H1 (cell line): Measurements from ENCODE around the gene TMEM269. TPM values are rescaled to one million over a fixed set of nuclear protein-coding genes. Genes with fewer than 3 reads are reported as not detected.

Experiments
- CTCF ChIA-PET: fragments of 300-600 bp; sonication (Branson Sonifier 250); formaldehyde crosslinking; loops from one replicate; lab custom pipeline; 2021; ENCODE audit not compliant: partially characterized antibody; lab: Charles Lee
- POLR2A ChIA-PET: fragments of 300-600 bp; sonication (Branson Sonifier 250); formaldehyde crosslinking; loops from one replicate; lab custom pipeline; 2021; ENCODE audit warnings: inconsistent platforms; ENCODE audit not compliant: partially characterized antibody; lab: Charles Lee
- DNase-seq, 2 experiments: peaks; one replicate each; pipeline versions ENCODE4 v3.0.0 to v3.0.0-alpha.2; 2010 to 2022; ENCODE audit warnings: low spot score in 2 of 2, low read depth in 1 of 2, mixed read lengths in 1 of 2
- FAIRE-seq: peaks from 2 replicates; lab custom pipeline; 2011; peaks lifted over from hg19 to GRCh38; lab: Jason Lieb, UNC
- H2AFZ ChIP-seq: 2 replicates; pipeline ENCODE4 v1.8.1; 2012; ENCODE audit warnings: low read length, inconsistent platforms
- H2AK5ac ChIP-seq: 2 replicates; pipeline ENCODE4 v1.6.1; 2013; ENCODE audit warnings: low read depth, low read length
- H2BK120ac ChIP-seq: replicated peaks from 2 replicates; pipeline ENCODE3; 2013; ENCODE audit warnings: low read depth, low read length, inconsistent platforms
- H2BK12ac ChIP-seq: 2 replicates; pipeline ENCODE4 v1.6.1; 2013; ENCODE audit warnings: low read depth, low read length
- H2BK15ac ChIP-seq: 2 replicates; pipeline ENCODE4 v1.6.1; 2013; ENCODE audit warnings: low read length
- H2BK20ac ChIP-seq: 2 replicates; pipeline ENCODE4 v1.6.1; 2013; ENCODE audit warnings: low read length
- H2BK5ac ChIP-seq: 2 replicates; pipeline ENCODE4 v1.6.1; 2013; ENCODE audit warnings: low read depth, low read length
- H3K14ac ChIP-seq: 2 replicates; pipeline ENCODE4 v1.6.1; 2013; ENCODE audit warnings: inconsistent platforms; ENCODE audit not compliant: insufficient read length
- H3K18ac ChIP-seq: 2 replicates; pipeline ENCODE4 v1.6.1; 2013; ENCODE audit warnings: low read length; ENCODE audit errors: extremely low read depth
- H3K23ac ChIP-seq: 2 replicates; pipeline ENCODE4 v1.6.1; 2013; ENCODE audit warnings: inconsistent platforms; ENCODE audit not compliant: insufficient read length
- H3K23me2 ChIP-seq: 2 replicates; pipeline ENCODE4 v1.6.1; 2013; ENCODE audit warnings: low read depth, low read length
- H3K27ac ChIP-seq: 2 replicates; pipeline ENCODE4 v1.6.1; 2011; ENCODE audit warnings: low read depth, low read length, inconsistent platforms
- H3K27me3 ChIP-seq, 4 experiments: replicated peaks in 1 of 4; 1 replicate in 1 of 4; 2 replicates in 3 of 4; pipeline versions ENCODE4 v1.6.1 to v1.8.1; 2011 to 2013; ENCODE audit warnings: low read length in 3 of 4, mild to moderate bottlenecking in 3 of 4, inconsistent platforms in 2 of 4, mixed read lengths in 2 of 4, moderate library complexity in 1 of 4; ENCODE audit not compliant: control insufficient read depth in 3 of 4, insufficient read depth in 3 of 4; ENCODE audit errors: extremely low read depth in 1 of 4
- H3K36me3 ChIP-seq, 4 experiments: 2 replicates each; pipeline versions ENCODE4 v1.6.1 to v1.8.1; 2011 to 2013; ENCODE audit warnings: mild to moderate bottlenecking in 4 of 4, low read length in 3 of 4, moderate library complexity in 2 of 4, control low read depth in 1 of 4, inconsistent platforms in 1 of 4; ENCODE audit not compliant: insufficient read depth in 4 of 4, control insufficient read depth in 2 of 4
- H3K4ac ChIP-seq: replicated peaks from 2 replicates; pipeline ENCODE3; 2013; ENCODE audit warnings: low read length, low read depth, mixed read lengths, inconsistent platforms; ENCODE audit not compliant: insufficient read length
- H3K4me1 ChIP-seq, 4 experiments: replicated peaks in 1 of 4; 1 replicate in 1 of 4; 2 replicates in 3 of 4; pipeline versions ENCODE4 v1.6.1 to v1.8.1; 2011 to 2013; ENCODE audit warnings: low read length in 3 of 4, inconsistent platforms in 2 of 4, mixed read lengths in 1 of 4; ENCODE audit not compliant: insufficient read depth in 4 of 4, control insufficient read depth in 3 of 4
- H3K4me2 ChIP-seq, 2 experiments: 2 replicates each; pipeline versions ENCODE4 v1.6.1 to v1.8.1; 2011 to 2013; ENCODE audit warnings: low read depth in 2 of 2, low read length in 2 of 2, control low read depth in 1 of 2, inconsistent platforms in 1 of 2, mild to moderate bottlenecking in 1 of 2; ENCODE audit not compliant: insufficient read depth in 1 of 2
- H3K4me3 ChIP-seq, 4 experiments: fragments of 200-600, 300-600 bp in 1 of 4; sonication (generic), shearing (Covaris generic), sonication (Bioruptor Twin) in 1 of 4; 2 replicates each; pipeline versions ENCODE4 v1.5.1 to v1.8.1; 2011 to 2016; ENCODE audit warnings: low read length in 4 of 4, low read depth in 3 of 4, control low read depth in 2 of 4, inconsistent platforms in 2 of 4, mild to moderate bottlenecking in 2 of 4, mixed read lengths in 1 of 4, moderate library complexity in 1 of 4; ENCODE audit not compliant: insufficient read depth in 2 of 4; ENCODE audit errors: extremely low read depth in 1 of 4
- H3K56ac ChIP-seq: replicated peaks from 2 replicates; pipeline ENCODE3; 2013; ENCODE audit warnings: low read depth, mild to moderate bottlenecking, mixed read lengths, low read length, inconsistent platforms; ENCODE audit not compliant: insufficient read length
- H3K79me1 ChIP-seq: 2 replicates; pipeline ENCODE4 v1.6.1; 2013; ENCODE audit warnings: low read depth, low read length, control low read depth
- H3K79me2 ChIP-seq, 2 experiments: 2 replicates each; pipeline versions ENCODE4 v1.6.1 to v1.8.1; 2012 to 2013; ENCODE audit warnings: low read length in 2 of 2, mild to moderate bottlenecking in 2 of 2, inconsistent platforms in 1 of 2; ENCODE audit not compliant: insufficient read depth in 2 of 2, control insufficient read depth in 1 of 2
- H3K9ac ChIP-seq, 4 experiments: replicated peaks in 1 of 4; 1 replicate in 1 of 4; 2 replicates in 3 of 4; pipeline versions ENCODE4 v1.6.1 to v1.8.1; 2011 to 2013; ENCODE audit warnings: low read depth in 3 of 4, low read length in 3 of 4, control low read depth in 2 of 4, mild to moderate bottlenecking in 2 of 4, moderate library complexity in 2 of 4, inconsistent platforms in 1 of 4; ENCODE audit errors: extremely low read depth in 1 of 4
- H3K9me3 ChIP-seq, 2 experiments: 2 replicates each; pipeline versions ENCODE4 v1.6.1 to v1.8.1; 2012 to 2013; ENCODE audit warnings: mild to moderate bottlenecking in 2 of 2, moderate library complexity in 2 of 2, control low read depth in 1 of 2, inconsistent platforms in 1 of 2, low read depth in 1 of 2, low read length in 1 of 2, mixed read lengths in 1 of 2; ENCODE audit not compliant: insufficient read depth in 2 of 2
- H4K20me1 ChIP-seq, 2 experiments: replicated peaks in 1 of 2; 2 replicates each; pipeline versions ENCODE3 to v1.8.1; 2011 to 2013; ENCODE audit warnings: inconsistent platforms in 2 of 2, low read length in 2 of 2, mild to moderate bottlenecking in 1 of 2; ENCODE audit not compliant: insufficient read depth in 2 of 2, control insufficient read depth in 1 of 2
- H4K5ac ChIP-seq: 2 replicates; pipeline ENCODE4 v1.6.1; 2013; ENCODE audit warnings: low read length, low read depth, mixed read lengths, inconsistent platforms; ENCODE audit not compliant: insufficient read length
- H4K8ac ChIP-seq: 2 replicates; pipeline ENCODE4 v1.8.0; 2013; ENCODE audit warnings: mild to moderate bottlenecking, moderate library complexity, low read length, inconsistent platforms; ENCODE audit not compliant: insufficient read depth; ENCODE audit errors: extremely low read depth
- H4K91ac ChIP-seq: replicated peaks from 2 replicates; pipeline ENCODE3; 2013; ENCODE audit warnings: low read length, mixed read lengths, inconsistent platforms; ENCODE audit not compliant: insufficient read length
- BCL11A ChIP-seq, 2 experiments: IDR thresholded peaks; one replicate each; pipeline ENCODE4 v1.6.1; 2011; ENCODE audit warnings: low read depth in 2 of 2, low read length in 2 of 2, mild to moderate bottlenecking in 2 of 2
- BRCA1 ChIP-seq: IDR thresholded peaks from 2 replicates; pipeline ENCODE4 v1.6.1; 2012; ENCODE audit warnings: low read depth, low read length, improper control_type of control experiment
- CBX8 ChIP-seq: fragments of 300-800, 300-1000 bp; sonication (generic); IDR thresholded peaks from 2 replicates; pipeline ENCODE4 v1.7.1; 2016; ENCODE audit warnings: low read depth, low read length, borderline replicate concordance
- FOSL1 ChIP-seq: IDR thresholded peaks from 2 replicates; pipeline ENCODE4 v1.6.1; 2011; ENCODE audit warnings: mild to moderate bottlenecking, low read depth, low read length, moderate library complexity; ENCODE audit not compliant: insufficient read depth
- GTF2F1 ChIP-seq: IDR thresholded peaks from 2 replicates; pipeline ENCODE4 v1.6.1; 2012; ENCODE audit warnings: low read depth, low read length, improper control_type of control experiment, borderline replicate concordance
- MAX ChIP-seq: IDR thresholded peaks from 2 replicates; pipeline ENCODE4 v1.6.1; 2012; ENCODE audit warnings: inconsistent platforms
- POLR2AphosphoS5 ChIP-seq: IDR thresholded peaks from 2 replicates; pipeline ENCODE4 v1.6.1; 2011; ENCODE audit warnings: low read depth, low read length
- RNF2 ChIP-seq: fragments of 200-900, 300-1000 bp; sonication (generic); IDR thresholded peaks from 2 replicates; pipeline ENCODE4 v1.7.1; 2016; ENCODE audit warnings: borderline replicate concordance, low read depth, mild to moderate bottlenecking, antibody characterized with exemption, low read length; ENCODE audit not compliant: poor library complexity, severe bottlenecking; ENCODE audit errors: missing control alignments
- SP1 ChIP-seq: IDR thresholded peaks from 2 replicates; pipeline ENCODE4 v1.6.1; 2011; ENCODE audit warnings: low read depth, low read length
- SP2 ChIP-seq: IDR thresholded peaks from 2 replicates; pipeline ENCODE4 v1.6.1; 2012; ENCODE audit warnings: mild to moderate bottlenecking, low read length, inconsistent platforms
- TBP ChIP-seq: IDR thresholded peaks from 2 replicates; pipeline ENCODE4 v1.6.1; 2011; ENCODE audit warnings: low read depth, low read length, improper control_type of control experiment
- WGBS, 2 experiments: shearing (Covaris generic) in 1 of 2; methylation state at CpG; one replicate each; pipeline versions ENCODE4 v1.1.6 to v1.1.7; 2013 to 2015; ENCODE audit warnings: low lambda C conversion rate in 2 of 2, mixed read lengths in 2 of 2, inconsistent platforms in 1 of 2, low coverage in 1 of 2, missing lambda C conversion rate in 1 of 2; ENCODE audit not compliant: insufficient replicate concordance in 2 of 2, insufficient coverage in 1 of 2, insufficient read length in 1 of 2; ENCODE audit errors: extremely low coverage in 1 of 2, missing lambda C conversion rate in 1 of 2; 5-methylcytosine and 5-hydroxymethylcytosine counted together
- polyA plus RNA-seq, 7 experiments: library from polyadenylated mRNA; depleted of rRNA in 3 of 7; stranded (reverse) in 5 of 7; unstranded in 2 of 7; fragments of >200 nt in 5 of 7; fragments of 200-250 nt in 2 of 7; gene quantifications; 1 replicate in 5 of 7; 2 replicates in 1 of 7; 4 replicates in 1 of 7; pipeline versions ENCODE4 v1.2.1 to v1.2.3, GENCODE V29; 2011 to 2013; ENCODE audit warnings: missing spikeins in 2 of 7, mixed read lengths in 2 of 7
- total RNA-seq: library from RNA; stranded (reverse); fragmentation: NEBNext Ultra II Directional; extraction: Animal tissue kit (Norgen Biotek cat#: 25700); gene quantifications from 2 replicates; pipeline ENCODE4 v1.2.1, GENCODE V29; 2021

The TMEM269 gene
- total and polyA plus RNA-seq, 2 of the 8 experiments (the other 6 are each of a cell fraction or from before 2014, with no cell fraction given) = 0.14 to 0.35 TPM

GRCh38 chr1:42816585-42817439 lies 32.0 kb downstream of the TMEM269 start, which contains the start of the genes ERMAP and SVBP:
TSS of gene ERMAP (plus strand) at chr1:42817122. CDS start at chr1:42830449, 13,327 bp downstream.
TSS of gene SVBP (minus strand) at chr1:42817397. CDS start at chr1:42816544, 853 bp downstream.
- POLR2A ChIA-PET = interaction anchor here (0.6 to 3.8 kb wide), 20 partner anchors 9 to 551 kb away, joined by 3 to 17 read pairs (median 4); partner anchors contain the start of genes ELOVL1 and ZNF691
- Histone ChIP-seq H3K36me3 (no peaks in the 10 kb centered on the region; a peak in 1 of 8 replicates), H3K23me2 (peaks cover 6% of the 10 kb centered on the region; the same call in 1 of the 2 replicates), H4K5ac (peak within 1 kb of the TSS; percentile 87), H3K56ac (peak within 1 kb of the TSS; percentile 52), H3K4ac (no peak within 1 kb of the TSS), H2BK12ac (no peak within 1 kb of the TSS), H2AFZ (peak within 1 kb of the TSS; percentile 81; the same call in 1 of the 2 replicates), H3K27me3 (no peaks in the 10 kb centered on the region), H3K4me2 (peak within 1 kb of the TSS; percentile 74 to 83), H2BK20ac (no peak within 1 kb of the TSS), H3K9ac (peak within 1 kb of the TSS; percentile 81 to 96 (median 87)), H2BK120ac (no peak within 1 kb of the TSS), H3K18ac (peak within 1 kb of the TSS; percentile 100), H2BK5ac (peak within 1 kb of the TSS; percentile 94), H3K4me3 (peak within 1 kb of the TSS; percentile 62 to 81 (median 69)), H3K4me1 (peaks cover 3 to 10% (median 5%) of the 10 kb centered on the region in 4 experiments; a peak in 6 of 7 replicates), H3K79me1 (no peaks in the 10 kb centered on the region; the same call in 1 of the 2 replicates), H3K27ac (peak within 1 kb of the TSS; percentile 98; the same call in 1 of the 2 replicates), H4K91ac (no peak within 1 kb of the TSS), H3K14ac (no peak within 1 kb of the TSS), H2AK5ac (no peak within 1 kb of the TSS), H4K20me1 (peaks cover 0 to 2% of the 10 kb centered on the region in 2 experiments), H3K79me2 (no peaks in the 10 kb centered on the region), H3K9me3 (no peaks in the 10 kb centered on the region), H2BK15ac (no peak within 1 kb of the TSS), H4K8ac (peak within 1 kb of the TSS; percentile 98; the same call in 1 of the 2 replicates), H3K23ac (no peak within 1 kb of the TSS)
- no peak for FAIRE-seq
- CTCF ChIA-PET = interaction anchor here (0.7 to 1.6 kb wide), 8 partner anchors 12 to 349 kb away, joined by 3 to 7 read pairs (median 3); partner anchors contain the start of genes C1orf50, P3H1 and ZNF691
- WGBS, 2 experiments = 2% methylated on average over 33 of the region's 66 CpGs; no CpG with 5 or more reads in 1 of the 2 experiments
- peak; percentile 44 to 98 for DNase-seq
- TF ChIP-seq POLR2AphosphoS5 = peak; percentile 21
- no peak for TF ChIP-seq BRCA1
- 0 out of 2 replicates have a peak, but pooled peaks have one; percentile 67 for TF ChIP-seq GTF2F1
- TF ChIP-seq MAX = no peak
- peak; percentile 67 for TF ChIP-seq TBP
- no peak for TF ChIP-seq CBX8
- no peak for TF ChIP-seq BCL11A (IDR thresholded peaks at IDR 0.05; ENCODE audit: low read depth in 2 of 2, low read length in 2 of 2)
- no peak for TF ChIP-seq SP1
- TF ChIP-seq RNF2 = no peak
- no peak for TF ChIP-seq SP2
- no peak for TF ChIP-seq FOSL1
